ENCODE data around the gene GREM2. TPM values are rescaled to one million over a fixed set of nuclear protein-coding genes. Genes with fewer than 3 reads are reported as not detected.

Gene GREM2
- total RNA-seq, 1 donor from 2014 or later, result 0.16 TPM

GRCh38 chr1:240611228-240611618 lies 732 bp downstream of the GREM2 start:
- no peak for DNase-seq (ENCODE audit: low spot score)

- no peak for DNase-seq (ENCODE audit: low spot score)
Measured at GRCh38 chr1:240610636-240611035, 1.3 kb downstream of the GREM2 start.

- DNase-seq (ENCODE audit: low spot score), result no peak
Measured at GRCh38 chr1:240609527-240610060, 2.4 kb downstream of the GREM2 start.

- DNase-seq (ENCODE audit: low spot score), result no peak
Measured at GRCh38 chr1:240608707-240609106, 3.2 kb downstream of the GREM2 start.

GRCh38 chr1:240607006-240607405 lies 4.9 kb downstream of the GREM2 start:
- DNase-seq (ENCODE audit: low spot score), result no peak

GRCh38 chr1:240602189-240602588 lies 9.8 kb downstream of the GREM2 start:
- DNase-seq (ENCODE audit: low spot score), result no peak

- DNase-seq (ENCODE audit: low spot score), result no peak
Measured at GRCh38 chr1:240599830-240600229, 12.1 kb downstream of the GREM2 start.

- DNase-seq (ENCODE audit: low spot score), result no peak
Measured at GRCh38 chr1:240599299-240599698, 12.7 kb downstream of the GREM2 start.

GRCh38 chr1:240598216-240599001 lies 13.5 kb downstream of the GREM2 start:
- DNase-seq (ENCODE audit: low spot score), result no peak

- DNase-seq (ENCODE audit: low spot score), result no peak
Measured at GRCh38 chr1:240597153-240597745, 14.7 kb downstream of the GREM2 start.

- DNase-seq (ENCODE audit: low spot score), result no peak
Measured at GRCh38 chr1:240595476-240595875, 16.5 kb downstream of the GREM2 start.

GRCh38 chr1:240591564-240591963 lies 20.4 kb downstream of the GREM2 start:
- DNase-seq (ENCODE audit: low spot score), result no peak

- no peak for DNase-seq (ENCODE audit: low spot score)
Measured at GRCh38 chr1:240591078-240591477, 20.9 kb downstream of the GREM2 start.

- no peak for DNase-seq (ENCODE audit: low spot score)
Measured at GRCh38 chr1:240589585-240590110, 22.3 kb downstream of the GREM2 start.

- DNase-seq (ENCODE audit: low spot score), result no peak
Measured at GRCh38 chr1:240586006-240586405, 25.9 kb downstream of the GREM2 start.

GRCh38 chr1:240582953-240583352 lies 29.0 kb downstream of the GREM2 start:
- DNase-seq (ENCODE audit: low spot score), result no peak

GRCh38 chr1:240579511-240579910 lies 32.4 kb downstream of the GREM2 start:
- no peak for DNase-seq (ENCODE audit: low spot score)

- DNase-seq (ENCODE audit: low spot score), result no peak
Measured at GRCh38 chr1:240577095-240577494, 34.9 kb downstream of the GREM2 start.

GRCh38 chr1:240575981-240576662 lies 35.8 kb downstream of the GREM2 start:
- no peak for DNase-seq (ENCODE audit: low spot score)

GRCh38 chr1:240572328-240572727 lies 39.6 kb downstream of the GREM2 start:
- no peak for DNase-seq (ENCODE audit: low spot score)

- no peak for DNase-seq (ENCODE audit: low spot score)
Measured at GRCh38 chr1:240571782-240572181, 40.2 kb downstream of the GREM2 start.

GRCh38 chr1:240567066-240567465 lies 44.9 kb downstream of the GREM2 start:
- no peak for DNase-seq (ENCODE audit: low spot score)
